Measurements from ENCODE around the gene LRBA. TPM values are rescaled to one million over a fixed set of nuclear protein-coding genes. Genes with fewer than 3 reads are reported as not detected.

Gene LRBA
- total RNA-seq, 1 donor from 2014 or later = 46.2 TPM

GRCh38 chr4:150322646-150323045 is 692.4 kb downstream of the LRBA start:
- intact Hi-C loops (cut with DNase I) = no loop called here
- ATAC-seq = no peak
- DNase-seq = no peak

GRCh38 chr4:150321113-150321512 is 694.0 kb downstream of the LRBA start:
- no peaks in the 10 kb centered on the region for H3K36me3 ChIP-seq
- H3K9me3 ChIP-seq = no peaks in the 10 kb centered on the region
- no peak overlapping the region for H3K27ac ChIP-seq
- no peaks in the 10 kb centered on the region for H3K4me1 ChIP-seq
- ATAC-seq (no peak), DNase-seq (no peak)
- H3K4me3 ChIP-seq = no peak overlapping the region
- no peak for TF ChIP-seq CTCF (IDR thresholded peaks at IDR 0.05)
- intact Hi-C loops (cut with DNase I) = no loop called here
- H3K27me3 ChIP-seq (ENCODE audit: low read depth) = no peaks in the 10 kb centered on the region

More at GRCh38 chr4:150322646-150323045, 692.4 kb downstream of the LRBA start:
- Histone ChIP-seq H3K27ac (no peak overlapping the region), H3K9me3 (no peaks in the 10 kb centered on the region), H3K36me3 (no peaks in the 10 kb centered on the region), H3K4me1 (no peaks in the 10 kb centered on the region), H3K4me3 (no peak overlapping the region), H3K27me3 (ENCODE audit: low read depth) (no peaks in the 10 kb centered on the region)
- no peak for TF ChIP-seq CTCF (IDR thresholded peaks at IDR 0.05)

GRCh38 chr4:150318971-150319370 is 696.1 kb downstream of the LRBA start:
- Histone ChIP-seq H3K4me1 (no peaks in the 10 kb centered on the region), H3K9me3 (no peaks in the 10 kb centered on the region), H3K27me3 (ENCODE audit: low read depth) (no peaks in the 10 kb centered on the region), H3K4me3 (no peak overlapping the region), H3K27ac (no peak overlapping the region), H3K36me3 (no peaks in the 10 kb centered on the region)
- intact Hi-C loops (cut with DNase I) = no loop called here
- ATAC-seq = no peak
- TF ChIP-seq CTCF (IDR thresholded peaks at IDR 0.05) = no peak
- no peak for DNase-seq

- no peaks in the 10 kb centered on the region for H3K9me3 ChIP-seq
- H3K27ac ChIP-seq = no peak overlapping the region
- no peak overlapping the region for H3K4me3 ChIP-seq
- no peaks in the 10 kb centered on the region for H3K4me1 ChIP-seq
- H3K36me3 ChIP-seq = no peaks in the 10 kb centered on the region
- no peaks in the 10 kb centered on the region for H3K27me3 ChIP-seq (ENCODE audit: low read depth)
- DNase-seq = no peak
- no peak for ATAC-seq
- intact Hi-C loops (cut with DNase I) = no loop called here
- TF ChIP-seq CTCF (IDR thresholded peaks at IDR 0.05) = no peak
Measured at GRCh38 chr4:150318527-150318926, 696.6 kb downstream of the LRBA start.

GRCh38 chr4:150316332-150317205 is 698.5 kb downstream of the LRBA start:
- Histone ChIP-seq H3K4me1 (no peaks in the 10 kb centered on the region), H3K36me3 (no peaks in the 10 kb centered on the region), H3K9me3 (no peaks in the 10 kb centered on the region), H3K27ac (no peak overlapping the region), H3K27me3 (ENCODE audit: low read depth) (no peaks in the 10 kb centered on the region), H3K4me3 (no peak overlapping the region)
- TF ChIP-seq CTCF (IDR thresholded peaks at IDR 0.05) = no peak
- ATAC-seq (no peak), DNase-seq (no peak)
- intact Hi-C loops (cut with DNase I) = no loop called here

Measured in lower lobe of right lung (tissue), 2 donors.